ENCODE measurements around the gene CHST6. TPM values are rescaled to one million over a fixed set of nuclear protein-coding genes. Genes with fewer than 3 reads are reported as not detected.

Gene CHST6
- total and polyA plus RNA-seq, 8 donors: 1.3 to 3.9 (median 1.6) TPM

DNA sequence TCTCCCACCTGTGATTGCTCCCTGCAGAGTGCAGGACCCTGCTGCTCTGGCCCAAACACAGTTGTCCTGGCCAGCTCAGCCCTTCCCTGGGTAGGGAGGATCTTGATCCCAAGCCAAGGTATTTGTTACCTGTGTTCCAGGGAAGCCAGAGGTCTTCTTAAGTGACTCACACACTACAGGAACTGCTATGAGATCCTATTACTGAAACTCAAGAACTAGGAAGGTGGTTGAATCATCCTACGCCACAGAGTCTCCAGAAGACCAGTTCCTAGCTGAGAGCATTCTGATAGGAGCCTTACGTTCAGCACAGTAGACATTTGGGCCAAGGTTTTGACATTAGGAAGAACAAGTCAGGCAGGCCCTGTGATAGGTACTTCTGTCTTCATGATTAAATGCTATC, 12.0 kb downstream of the CHST6 start:
- TF ChIP-seq, protein P1, sequence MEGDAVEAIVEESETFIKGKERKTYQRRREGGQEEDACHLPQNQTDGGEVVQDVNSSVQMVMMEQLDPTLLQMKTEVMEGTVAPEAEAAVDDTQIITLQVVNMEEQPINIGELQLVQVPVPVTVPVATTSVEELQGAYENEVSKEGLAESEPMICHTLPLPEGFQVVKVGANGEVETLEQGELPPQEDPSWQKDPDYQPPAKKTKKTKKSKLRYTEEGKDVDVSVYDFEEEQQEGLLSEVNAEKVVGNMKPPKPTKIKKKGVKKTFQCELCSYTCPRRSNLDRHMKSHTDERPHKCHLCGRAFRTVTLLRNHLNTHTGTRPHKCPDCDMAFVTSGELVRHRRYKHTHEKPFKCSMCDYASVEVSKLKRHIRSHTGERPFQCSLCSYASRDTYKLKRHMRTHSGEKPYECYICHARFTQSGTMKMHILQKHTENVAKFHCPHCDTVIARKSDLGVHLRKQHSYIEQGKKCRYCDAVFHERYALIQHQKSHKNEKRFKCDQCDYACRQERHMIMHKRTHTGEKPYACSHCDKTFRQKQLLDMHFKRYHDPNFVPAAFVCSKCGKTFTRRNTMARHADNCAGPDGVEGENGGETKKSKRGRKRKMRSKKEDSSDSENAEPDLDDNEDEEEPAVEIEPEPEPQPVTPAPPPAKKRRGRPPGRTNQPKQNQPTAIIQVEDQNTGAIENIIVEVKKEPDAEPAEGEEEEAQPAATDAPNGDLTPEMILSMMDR (IDR thresholded peaks at IDR 0.05): no peak
- intact Hi-C loops (cut with DNase I): no loop called here
- no peak overlapping the region for H3K4me3 ChIP-seq
- no peaks in the 10 kb centered on the region for H3K36me3 ChIP-seq
- no peaks in the 10 kb centered on the region for H3K27me3 ChIP-seq
- H3K27ac ChIP-seq: no peak overlapping the region
- no peaks in the 10 kb centered on the region for H3K4me1 ChIP-seq
- DNase-seq (peak in 1 of 4 donors; percentile 28), ATAC-seq (peak; percentile 94)
- H3K9me3 ChIP-seq: no peaks in the 10 kb centered on the region

DNA sequence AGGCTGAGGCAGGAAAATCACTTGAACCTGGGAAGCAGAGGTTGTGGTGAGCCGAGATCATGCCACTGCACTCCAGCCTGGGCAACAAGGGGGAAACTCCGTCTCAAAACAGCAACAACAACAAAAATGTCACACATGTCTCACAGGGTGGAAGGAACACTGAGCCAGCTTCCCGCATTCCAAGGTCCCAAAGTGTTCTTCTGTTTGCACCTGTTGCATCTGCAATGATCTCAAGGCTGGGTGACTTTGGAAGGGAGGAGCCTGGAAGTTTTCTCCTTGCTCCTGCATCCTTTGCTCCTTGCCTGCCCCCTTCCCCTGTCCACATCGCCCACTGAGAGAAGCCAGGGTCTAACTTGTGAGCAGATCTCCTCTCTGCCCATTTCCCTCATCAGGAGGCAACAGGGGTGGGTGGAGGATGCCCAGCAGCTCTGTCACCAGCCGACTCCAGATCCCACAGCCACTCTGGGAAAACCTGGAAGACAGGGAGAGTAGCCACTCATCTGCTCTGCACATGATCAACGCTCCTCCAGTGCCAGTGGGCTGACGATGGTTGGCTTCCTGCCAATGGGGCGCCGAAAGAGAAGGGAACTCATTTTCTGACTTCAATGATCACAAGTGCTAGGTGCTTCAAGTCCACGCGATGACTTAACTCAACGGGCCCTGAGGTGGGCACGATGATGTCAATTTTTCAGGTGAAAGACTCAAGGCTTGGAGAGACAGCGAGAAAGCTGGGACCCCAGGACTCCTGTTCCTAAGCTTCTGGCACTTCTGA, 12.6 kb downstream of the CHST6 start:
- no peak for ATAC-seq
- intact Hi-C loops (cut with DNase I): no loop called here
- H3K4me1 ChIP-seq: no peaks in the 10 kb centered on the region
- no peaks in the 10 kb centered on the region for H3K27me3 ChIP-seq
- DNase-seq: peak in 1 of 4 donors; percentile 35
- no peaks in the 10 kb centered on the region for H3K36me3 ChIP-seq
- H3K4me3 ChIP-seq: no peak overlapping the region
- H3K9me3 ChIP-seq: no peaks in the 10 kb centered on the region
- no peak overlapping the region for H3K27ac ChIP-seq
- TF ChIP-seq, protein P1 (IDR thresholded peaks at IDR 0.05): no peak

DNA sequence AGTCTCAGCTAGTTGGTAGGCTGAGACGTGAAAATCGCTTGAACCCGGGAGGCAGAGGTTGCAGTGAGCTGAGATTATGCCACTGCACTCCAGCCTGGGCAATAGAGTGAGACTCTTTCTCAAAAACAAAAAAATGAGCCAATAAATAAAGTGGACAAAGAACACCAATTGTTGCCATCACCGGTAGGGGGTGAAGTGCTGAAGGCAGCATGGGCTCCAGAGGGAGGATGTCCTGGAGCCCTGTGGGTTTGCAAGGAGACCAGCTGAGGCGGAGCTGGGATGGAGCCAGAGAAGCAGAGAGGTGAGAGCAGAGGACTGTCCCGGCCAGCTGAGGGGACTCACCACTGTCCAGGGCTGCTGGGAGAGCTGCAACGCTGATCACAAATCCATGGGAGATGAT, 13.8 kb downstream of the CHST6 start:
- H3K4me1 ChIP-seq: no peaks in the 10 kb centered on the region
- peak in 1 of 4 donors; percentile 53 for DNase-seq
- H3K36me3 ChIP-seq: no peaks in the 10 kb centered on the region
- no peak for ATAC-seq
- no peak overlapping the region for H3K27ac ChIP-seq
- no peaks in the 10 kb centered on the region for H3K9me3 ChIP-seq
- TF ChIP-seq, protein P1 (IDR thresholded peaks at IDR 0.05): no peak
- no peak overlapping the region for H3K4me3 ChIP-seq
- intact Hi-C loops (cut with DNase I): no loop called here
- H3K27me3 ChIP-seq: no peaks in the 10 kb centered on the region

DNA sequence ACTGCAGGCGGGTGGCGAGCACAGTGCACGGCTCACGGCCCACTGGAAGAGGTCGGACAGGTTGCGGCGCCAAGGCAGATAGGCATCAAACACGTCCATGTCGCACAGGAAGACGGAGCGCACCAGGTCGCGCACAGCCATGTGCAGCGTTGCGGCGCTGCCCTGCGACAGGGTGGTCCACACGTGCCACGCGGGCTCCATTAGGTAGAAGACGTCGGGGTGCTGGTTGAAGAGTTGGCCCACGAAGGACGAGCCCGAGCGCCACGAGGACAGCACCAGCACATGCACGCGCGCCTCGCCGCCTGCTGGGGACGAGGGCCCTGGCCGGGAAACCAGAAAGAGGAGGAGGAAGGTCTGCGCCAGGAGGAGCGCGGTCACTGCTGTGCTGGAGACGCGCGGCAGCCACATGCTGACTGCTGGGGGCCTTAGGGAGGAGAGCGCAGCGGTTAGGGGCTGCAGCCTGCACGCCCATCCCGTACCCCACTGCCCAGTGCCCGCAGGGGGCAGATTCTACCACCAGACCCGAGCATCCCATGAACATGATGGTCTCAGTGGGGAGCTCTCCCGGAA, 15.7 kb downstream of the CHST6 start:
- no peak overlapping the region for H3K27ac ChIP-seq
- TF ChIP-seq, protein P1 (IDR thresholded peaks at IDR 0.05): no peak
- no peaks in the 10 kb centered on the region for H3K9me3 ChIP-seq
- intact Hi-C loops (cut with DNase I): loop anchor here in 1 of 2 donors (10.0 kb wide), 1 partner anchor 275 kb away; no protein-coding TSS in a partner anchor
- DNase-seq (peak in 1 of 4 donors; percentile 72), ATAC-seq (no peak)
- H3K27me3 ChIP-seq: no peaks in the 10 kb centered on the region
- no peaks in the 10 kb centered on the region for H3K36me3 ChIP-seq
- no peaks in the 10 kb centered on the region for H3K4me1 ChIP-seq
- H3K4me3 ChIP-seq: no peak overlapping the region
